Limb (tissue), 2 donors: ENCODE results near the gene ALDH9A1.
"Not testable (repeated sequence)": the region's sequence is repeated elsewhere in the genome, so short reads cannot be mapped to it uniquely, and the experiment has no call there.

Experiments used
- DNase-seq, 2 donors: peaks; one replicate each; pipeline ENCODE4 v3.0.0-alpha.2; 2016; ENCODE audit errors: extremely low spot score in 2 of 2

ALDH9A1 gene

GRCh38 chr1:165688046-165688445 lies 10.3 kb downstream of the ALDH9A1 start:
- DNase-seq: no peak

GRCh38 chr1:165686971-165687433 lies 11.4 kb downstream of the ALDH9A1 start:
- DNase-seq: no peak

- no peak for DNase-seq
Measured at GRCh38 chr1:165686121-165686970, 12.0 kb downstream of the ALDH9A1 start.

- no peak for DNase-seq
Measured at GRCh38 chr1:165683848-165684485, 14.4 kb downstream of the ALDH9A1 start.

- DNase-seq: not testable (repeated sequence)
Measured at GRCh38 chr1:165680773-165681172, 17.6 kb downstream of the ALDH9A1 start.

GRCh38 chr1:165680303-165680702 lies 18.1 kb downstream of the ALDH9A1 start:
- DNase-seq: no peak

GRCh38 chr1:165679282-165680036 lies 18.9 kb downstream of the ALDH9A1 start:
- DNase-seq: no peak

- DNase-seq: no peak
Measured at GRCh38 chr1:165678509-165678908, 19.9 kb downstream of the ALDH9A1 start.

- no peak for DNase-seq
Measured at GRCh38 chr1:165675794-165676193, 22.6 kb downstream of the ALDH9A1 start.

- no peak for DNase-seq
Measured at GRCh38 chr1:165674599-165674998, 23.8 kb downstream of the ALDH9A1 start.

GRCh38 chr1:165671526-165671925 lies 26.8 kb downstream of the ALDH9A1 start:
- DNase-seq: no peak

GRCh38 chr1:165668184-165668583 lies 30.2 kb downstream of the ALDH9A1 start:
- DNase-seq: no peak

GRCh38 chr1:165666152-165666825 lies 32.1 kb downstream of the ALDH9A1 start:
- DNase-seq: no peak

GRCh38 chr1:165662186-165662585 lies 36.2 kb downstream of the ALDH9A1 start:
- DNase-seq: no peak

GRCh38 chr1:165661703-165662102 lies 36.7 kb downstream of the ALDH9A1 start:
- DNase-seq: no peak

GRCh38 chr1:165659581-165659895 lies 38.8 kb downstream of the ALDH9A1 start:
- no peak for DNase-seq

GRCh38 chr1:165658766-165659580 lies 39.4 kb downstream of the ALDH9A1 start:
- not testable (repeated sequence) for DNase-seq

GRCh38 chr1:165650981-165651625 lies 47.3 kb downstream of the ALDH9A1 start:
- no peak for DNase-seq

- DNase-seq: no peak
Measured at GRCh38 chr1:165648919-165649572, 49.3 kb downstream of the ALDH9A1 start.

GRCh38 chr1:165647970-165648369 lies 50.4 kb downstream of the ALDH9A1 start:
- no peak for DNase-seq
